Smooth muscle cell (in vitro differentiated cells): ENCODE results near the gene EARS2. TPM values are rescaled to one million over a fixed set of nuclear protein-coding genes. Genes with fewer than 3 reads are reported as not detected.

Experiments used
- DNase-seq: peaks from one replicate; lab custom pipeline; 2025; ENCODE audit not compliant: unreplicated experiment; lab: John Stamatoyannopoulos, UW
- H2AFZ ChIP-seq: fragments of 200-600 bp; sonication (generic); 2 replicates; pipeline ENCODE4 v1.6.0; 2016; ENCODE audit warnings: antibody characterized with exemption, low read depth, mild to moderate bottlenecking
- H3F3A ChIP-seq: fragments of 200-600 bp; sonication (generic); 2 replicates; pipeline ENCODE4 v1.6.0; 2017; ENCODE audit warnings: antibody characterized with exemption, low read depth
- H3K27ac ChIP-seq: fragments of 200-600 bp; sonication (generic); 2 replicates; pipeline ENCODE4 v1.5.1; 2016; ENCODE audit warnings: low read depth, mild to moderate bottlenecking
- H3K27me3 ChIP-seq: fragments of 200-600 bp; sonication (generic); 2 replicates; pipeline ENCODE4 v1.6.1; 2016; ENCODE audit warnings: low read depth, mild to moderate bottlenecking
- H3K36me3 ChIP-seq: fragments of 200-600 bp; sonication (generic); 2 replicates; pipeline ENCODE4 v1.5.1; 2016; ENCODE audit warnings: low read depth
- H3K4me1 ChIP-seq: fragments of 200-600 bp; sonication (generic); 2 replicates; pipeline ENCODE4 v1.5.1; 2016; ENCODE audit warnings: low read depth
- H3K4me2 ChIP-seq: fragments of 200-600 bp; sonication (generic); 2 replicates; pipeline ENCODE4 v1.6.0; 2016; ENCODE audit warnings: mild to moderate bottlenecking
- H3K4me3 ChIP-seq: fragments of 200-600 bp; sonication (generic); 2 replicates; pipeline ENCODE4 v1.5.1; 2016; ENCODE audit warnings: mild to moderate bottlenecking
- H3K79me2 ChIP-seq: fragments of 200-600 bp; sonication (generic); 2 replicates; pipeline ENCODE4 v1.6.0; 2016; ENCODE audit warnings: low read depth, mild to moderate bottlenecking
- H3K9ac ChIP-seq: fragments of 200-600 bp; sonication (generic); 2 replicates; pipeline ENCODE4 v1.6.0; 2016; ENCODE audit warnings: low read depth
- H3K9me3 ChIP-seq: fragments of 200-600 bp; sonication (generic); replicated peaks from 2 replicates; pipeline ENCODE4 v1.5.1; 2016; ENCODE audit warnings: low read depth
- H4K20me1 ChIP-seq: fragments of 200-600 bp; sonication (generic); 2 replicates; pipeline ENCODE4 v1.6.0; 2016; ENCODE audit warnings: low read depth
- WGBS: methylation state at CpG from one replicate; pipeline ENCODE4 v1.1.7; 2016; ENCODE audit warnings: low lambda C conversion rate; 5-methylcytosine and 5-hydroxymethylcytosine counted together
- polyA plus RNA-seq: library from polyadenylated mRNA; unstranded; fragments of >200 nt; fragmentation: Nextera tagmentation; extraction: Ambion mirVana; gene quantifications from 2 replicates; pipeline ENCODE4 v1.2.1, GENCODE V29; 2016
- total RNA-seq: library from RNA; depleted of rRNA; stranded (reverse); fragments of >200 nt; gene quantifications from 2 replicates; pipeline ENCODE4 v1.2.3, GENCODE V29; 2014
- TF ChIP-seq, protein P1 (sequence below): fragments of 200-600 bp; sonication (generic); IDR thresholded peaks from 2 replicates; pipeline ENCODE4 v1.5.1; 2017; ENCODE audit warnings: borderline replicate concordance, mild to moderate bottlenecking, antibody characterized with exemption; ENCODE audit not compliant: insufficient read depth, poor library complexity, severe bottlenecking

The EARS2 gene
- total and polyA plus RNA-seq, 2 experiments from 2014 or later: 13.0 to 32.8 TPM

DNA sequence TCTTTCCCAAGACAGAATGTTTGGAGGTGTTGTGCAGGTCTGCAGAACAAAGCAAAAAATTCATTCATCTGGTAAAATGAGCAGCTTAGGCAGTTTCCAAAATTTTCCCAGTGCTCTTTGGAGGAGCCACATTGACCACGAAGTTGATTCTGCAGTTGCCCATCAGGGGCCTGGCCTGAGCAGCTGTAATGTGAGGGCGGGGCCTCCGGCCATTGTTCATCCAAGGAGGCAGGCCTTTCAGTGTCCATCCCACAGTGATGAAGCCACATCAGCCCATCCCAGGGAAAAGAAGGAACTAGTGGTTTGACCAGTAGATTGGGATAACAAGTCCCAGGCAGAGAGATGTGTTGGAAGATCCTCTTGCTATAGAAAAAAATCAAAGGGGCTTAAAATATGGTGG is 10.5 kb upstream of the EARS2 start:
- Histone ChIP-seq H3K4me3 (no peak overlapping the region), H3K4me1 (no peaks in the 10 kb centered on the region), H4K20me1 (no peaks in the 10 kb centered on the region), H3F3A (no peaks in the 10 kb centered on the region), H3K4me2 (no peak overlapping the region), H3K27ac (no peak overlapping the region), H3K9ac (no peak overlapping the region), H2AFZ (no peak overlapping the region), H3K79me2 (no peaks in the 10 kb centered on the region), H3K27me3 (no peaks in the 10 kb centered on the region), H3K36me3 (peaks cover 12% of the 10 kb centered on the region), H3K9me3 (no peaks in the 10 kb centered on the region)
- WGBS: 93% methylated on average over 3 of the region's 3 CpGs
- TF ChIP-seq, protein P1, sequence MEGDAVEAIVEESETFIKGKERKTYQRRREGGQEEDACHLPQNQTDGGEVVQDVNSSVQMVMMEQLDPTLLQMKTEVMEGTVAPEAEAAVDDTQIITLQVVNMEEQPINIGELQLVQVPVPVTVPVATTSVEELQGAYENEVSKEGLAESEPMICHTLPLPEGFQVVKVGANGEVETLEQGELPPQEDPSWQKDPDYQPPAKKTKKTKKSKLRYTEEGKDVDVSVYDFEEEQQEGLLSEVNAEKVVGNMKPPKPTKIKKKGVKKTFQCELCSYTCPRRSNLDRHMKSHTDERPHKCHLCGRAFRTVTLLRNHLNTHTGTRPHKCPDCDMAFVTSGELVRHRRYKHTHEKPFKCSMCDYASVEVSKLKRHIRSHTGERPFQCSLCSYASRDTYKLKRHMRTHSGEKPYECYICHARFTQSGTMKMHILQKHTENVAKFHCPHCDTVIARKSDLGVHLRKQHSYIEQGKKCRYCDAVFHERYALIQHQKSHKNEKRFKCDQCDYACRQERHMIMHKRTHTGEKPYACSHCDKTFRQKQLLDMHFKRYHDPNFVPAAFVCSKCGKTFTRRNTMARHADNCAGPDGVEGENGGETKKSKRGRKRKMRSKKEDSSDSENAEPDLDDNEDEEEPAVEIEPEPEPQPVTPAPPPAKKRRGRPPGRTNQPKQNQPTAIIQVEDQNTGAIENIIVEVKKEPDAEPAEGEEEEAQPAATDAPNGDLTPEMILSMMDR: no peak
- DNase-seq: no peak

DNA sequence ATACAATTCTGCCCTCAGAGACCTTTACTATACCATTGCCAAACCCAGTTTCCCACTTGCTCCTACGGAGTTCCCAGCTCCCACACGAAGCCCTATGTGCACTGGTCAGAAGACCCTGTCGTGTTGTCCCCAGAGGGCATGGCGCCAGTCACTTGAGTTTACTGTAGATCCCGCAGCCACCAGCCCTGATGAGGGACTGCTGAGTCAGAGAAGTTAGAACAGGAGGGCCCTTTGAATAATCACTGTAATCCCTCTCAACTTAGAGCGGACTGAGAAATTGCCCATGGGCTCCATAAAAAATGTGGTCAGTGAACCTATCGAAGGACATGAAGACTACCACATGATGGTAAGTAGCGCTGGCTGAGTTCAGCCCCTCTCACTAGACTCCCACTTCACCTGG is 9.6 kb upstream of the EARS2 start:
- H3K36me3 ChIP-seq: peaks cover 12% of the 10 kb centered on the region
- no peaks in the 10 kb centered on the region for H3F3A ChIP-seq
- no peaks in the 10 kb centered on the region for H3K4me1 ChIP-seq
- no peaks in the 10 kb centered on the region for H3K27me3 ChIP-seq
- H3K4me3 ChIP-seq: no peak overlapping the region
- TF ChIP-seq, protein P1: no peak
- H3K79me2 ChIP-seq: peaks cover 5% of the 10 kb centered on the region
- H3K27ac ChIP-seq: no peak overlapping the region
- no peak for DNase-seq
- H4K20me1 ChIP-seq: no peaks in the 10 kb centered on the region
- H3K9me3 ChIP-seq: no peaks in the 10 kb centered on the region
- WGBS: 97% methylated on average over 8 of the region's 8 CpGs
- no peak overlapping the region for H3K4me2 ChIP-seq
- H2AFZ ChIP-seq: no peak overlapping the region
- no peak overlapping the region for H3K9ac ChIP-seq

DNA sequence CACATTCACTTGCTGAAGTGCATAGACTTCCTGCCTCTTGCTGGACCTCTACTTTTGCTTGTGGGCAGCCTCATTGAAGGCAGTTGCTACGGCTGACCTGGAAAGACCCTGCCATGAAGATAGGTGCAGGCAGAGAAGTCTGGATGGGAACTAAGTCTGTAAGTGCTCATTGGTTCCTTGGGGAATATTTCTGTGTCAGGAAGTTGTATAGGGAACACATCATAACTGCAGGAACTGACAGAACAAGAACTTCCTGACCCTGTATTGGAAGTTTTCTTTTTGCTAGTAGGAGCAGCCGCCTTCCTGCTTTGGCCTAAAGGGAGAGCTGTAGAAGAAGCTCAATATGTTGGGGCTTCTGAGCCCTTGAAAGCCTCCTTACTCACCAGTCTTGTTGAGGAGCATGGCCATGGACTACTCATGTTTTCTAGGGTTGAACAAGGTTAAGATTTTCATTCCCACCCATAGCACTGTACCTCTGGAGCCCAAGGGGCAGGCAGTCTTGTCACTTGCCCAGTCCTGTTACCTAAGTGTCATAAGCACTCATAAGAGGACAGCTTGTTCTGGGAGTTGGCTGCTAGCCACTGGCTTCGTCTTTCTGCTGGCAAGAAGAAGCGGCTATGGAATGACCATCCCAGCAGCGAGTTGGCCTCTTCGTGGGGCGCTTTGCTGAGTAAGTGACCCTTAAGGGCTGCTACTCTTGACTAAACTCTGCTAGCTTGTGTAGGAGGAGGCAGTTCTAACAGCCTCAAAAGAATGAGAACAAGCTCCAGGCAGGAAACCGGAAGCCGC is 7.6 kb upstream of the EARS2 start:
- TF ChIP-seq, protein P1: no peak
- H3F3A ChIP-seq: no peaks in the 10 kb centered on the region
- no peaks in the 10 kb centered on the region for H3K4me1 ChIP-seq
- no peak overlapping the region for H3K4me3 ChIP-seq
- DNase-seq: no peak
- H3K27me3 ChIP-seq: no peaks in the 10 kb centered on the region
- 98% methylated on average over 9 of the region's 9 CpGs for WGBS
- H3K9ac ChIP-seq: no peak overlapping the region
- H4K20me1 ChIP-seq: peaks cover 10% of the 10 kb centered on the region
- no peaks in the 10 kb centered on the region for H3K9me3 ChIP-seq
- H3K36me3 ChIP-seq: peaks cover 16% of the 10 kb centered on the region
- H2AFZ ChIP-seq: no peak overlapping the region
- H3K79me2 ChIP-seq: peaks cover 22% of the 10 kb centered on the region
- no peak overlapping the region for H3K4me2 ChIP-seq
- no peak overlapping the region for H3K27ac ChIP-seq

DNA sequence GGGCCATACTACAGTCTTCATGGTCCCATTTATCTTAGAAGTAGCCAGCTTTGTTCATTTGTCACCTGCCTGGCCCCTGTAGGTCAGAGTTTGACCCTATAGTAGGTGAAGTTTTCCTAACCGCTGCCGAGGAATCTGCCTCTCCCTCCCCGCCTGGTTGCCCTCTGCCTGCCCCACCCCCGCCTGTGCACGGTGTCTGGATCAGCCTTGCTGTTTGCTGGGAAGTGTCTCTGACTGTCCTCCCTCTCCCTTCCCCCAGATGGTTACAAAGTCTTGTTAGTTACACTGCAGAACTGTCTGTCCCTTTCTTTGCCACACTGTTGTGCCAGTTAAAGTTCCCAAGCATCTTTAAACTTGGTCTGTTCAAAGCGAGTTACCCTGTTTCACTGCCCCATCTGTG is 6.0 kb upstream of the EARS2 start:
- peaks cover 38% of the 10 kb centered on the region for H3K79me2 ChIP-seq
- no peak overlapping the region for H3K9ac ChIP-seq
- H3K27ac ChIP-seq: no peak overlapping the region
- no peaks in the 10 kb centered on the region for H3F3A ChIP-seq
- H3K27me3 ChIP-seq: no peaks in the 10 kb centered on the region
- H3K9me3 ChIP-seq: no peaks in the 10 kb centered on the region
- 88% methylated on average over 5 of the region's 6 CpGs for WGBS
- H3K36me3 ChIP-seq: peaks cover 10% of the 10 kb centered on the region
- peaks cover 13% of the 10 kb centered on the region for H4K20me1 ChIP-seq
- H3K4me3 ChIP-seq: no peak overlapping the region
- TF ChIP-seq, protein P1: no peak
- H2AFZ ChIP-seq: no peak overlapping the region
- no peak for DNase-seq
- H3K4me1 ChIP-seq: peaks cover 10% of the 10 kb centered on the region
- no peak overlapping the region for H3K4me2 ChIP-seq
